Stimulated activated naive B cell treated with anti-CD40 and anti-IgM and Interleukin-4, amounts not matched to agents 10 μg/mL and 1 μg/mL and 100 μg/mL, for 72 hours (primary cell): Measurements from ENCODE around the gene DGKB.

Experiments
- ATAC-seq, 2 donors: fragments of 150-1000 bp; cut with Tn5 transposase; replicated peaks; 2 replicates each; pipeline ENCODE4 v1.10.0; 2021; ENCODE audit warnings: moderate library complexity in 1 of 2
- DNase-seq: peaks from one replicate; pipeline ENCODE4 v3.0.0; 2021
- H3K27ac Mint-ChIP-seq: one replicate; pipeline ENCODE4 v1.8.0; 2022; ENCODE audit warnings: mild to moderate bottlenecking, mixed read lengths
- H3K27me3 Mint-ChIP-seq, 2 donors: one replicate each; pipeline ENCODE4 v1.8.0; 2022; ENCODE audit warnings: mixed read lengths in 2 of 2
- H3K36me3 Mint-ChIP-seq, 2 donors: one replicate each; pipeline ENCODE4 v1.8.0; 2022; ENCODE audit warnings: mixed read lengths in 2 of 2, mild to moderate bottlenecking in 1 of 2
- H3K4me1 Mint-ChIP-seq, 2 donors: one replicate each; pipeline ENCODE4 v1.8.0; 2022; ENCODE audit warnings: mixed read lengths in 2 of 2, mild to moderate bottlenecking in 1 of 2
- H3K4me3 Mint-ChIP-seq, 2 donors: one replicate each; pipeline ENCODE4 v1.8.0; 2022; ENCODE audit warnings: mild to moderate bottlenecking in 2 of 2, mixed read lengths in 2 of 2, moderate library complexity in 1 of 2
- H3K9me3 Mint-ChIP-seq, 2 donors: one replicate each; pipeline ENCODE4 v1.8.0; 2022; ENCODE audit warnings: mixed read lengths in 2 of 2, mild to moderate bottlenecking in 1 of 2

Gene DGKB

GRCh38 chr7:14747701-14748100 is 154.8 kb downstream of the DGKB start:
- DNase-seq (no peak), ATAC-seq (no peak)
- no peak overlapping the region for H3K4me3 Mint-ChIP-seq
- H3K27ac Mint-ChIP-seq = no peak overlapping the region
- H3K4me1 Mint-ChIP-seq = no peaks in the 10 kb centered on the region
- H3K27me3 Mint-ChIP-seq = no peaks in the 10 kb centered on the region
- no peaks in the 10 kb centered on the region for H3K36me3 Mint-ChIP-seq
- peaks cover 3 to 4% of the 10 kb centered on the region in 2 donors for H3K9me3 Mint-ChIP-seq

GRCh38 chr7:14745076-14745475 is 157.5 kb downstream of the DGKB start:
- Mint-ChIP-seq H3K9me3 (peaks cover 4 to 7% of the 10 kb centered on the region in 2 donors), H3K4me1 (no peaks in the 10 kb centered on the region), H3K27ac (no peak overlapping the region), H3K27me3 (no peaks in the 10 kb centered on the region), H3K36me3 (no peaks in the 10 kb centered on the region), H3K4me3 (no peak overlapping the region)
- ATAC-seq = no peak
- no peak for DNase-seq

- ATAC-seq (no peak), DNase-seq (no peak)
- no peaks in the 10 kb centered on the region for H3K4me1 Mint-ChIP-seq
- H3K27me3 Mint-ChIP-seq = no peaks in the 10 kb centered on the region
- H3K9me3 Mint-ChIP-seq = peaks cover 4 to 16% of the 10 kb centered on the region in 2 donors
- no peaks in the 10 kb centered on the region for H3K36me3 Mint-ChIP-seq
- no peak overlapping the region for H3K4me3 Mint-ChIP-seq
- H3K27ac Mint-ChIP-seq = no peak overlapping the region
These were observed 161.9 kb downstream of the DGKB start for GRCh38 chr7:14740606-14741005.

- DNase-seq (no peak), ATAC-seq (no peak)
- no peak overlapping the region for H3K4me3 Mint-ChIP-seq
- H3K9me3 Mint-ChIP-seq = peaks cover 4 to 13% of the 10 kb centered on the region in 2 donors
- no peak overlapping the region for H3K27ac Mint-ChIP-seq
- H3K36me3 Mint-ChIP-seq = no peaks in the 10 kb centered on the region
- H3K27me3 Mint-ChIP-seq = no peaks in the 10 kb centered on the region
- no peaks in the 10 kb centered on the region for H3K4me1 Mint-ChIP-seq
These were observed 162.7 kb downstream of the DGKB start for GRCh38 chr7:14739841-14740185.

GRCh38 chr7:14739168-14739840 is 163.2 kb downstream of the DGKB start:
- H3K27me3 Mint-ChIP-seq = no peaks in the 10 kb centered on the region
- peaks cover 4 to 13% of the 10 kb centered on the region in 2 donors for H3K9me3 Mint-ChIP-seq
- DNase-seq (no peak), ATAC-seq (no peak)
- H3K4me3 Mint-ChIP-seq = no peak overlapping the region
- H3K36me3 Mint-ChIP-seq = no peaks in the 10 kb centered on the region
- no peak overlapping the region for H3K27ac Mint-ChIP-seq
- no peaks in the 10 kb centered on the region for H3K4me1 Mint-ChIP-seq

- Mint-ChIP-seq H3K36me3 (no peaks in the 10 kb centered on the region), H3K27ac (no peak overlapping the region), H3K27me3 (no peaks in the 10 kb centered on the region), H3K4me1 (no peaks in the 10 kb centered on the region), H3K9me3 (peaks cover 4 to 13% of the 10 kb centered on the region in 2 donors), H3K4me3 (no peak overlapping the region)
- DNase-seq (no peak), ATAC-seq (no peak)
These were observed 164.5 kb downstream of the DGKB start for GRCh38 chr7:14738086-14738485.

- no peak overlapping the region for H3K4me3 Mint-ChIP-seq
These were observed 167.7 kb downstream of the DGKB start for GRCh38 chr7:14734839-14735321.

GRCh38 chr7:14720785-14721184 is 181.8 kb downstream of the DGKB start:
- H3K4me1 Mint-ChIP-seq = no peaks in the 10 kb centered on the region
- no peaks in the 10 kb centered on the region for H3K36me3 Mint-ChIP-seq
- no peak for DNase-seq
- no peaks in the 10 kb centered on the region for H3K27me3 Mint-ChIP-seq
- ATAC-seq = no peak
- H3K27ac Mint-ChIP-seq = no peak overlapping the region
- peaks cover 0 to 2% of the 10 kb centered on the region in 2 donors for H3K9me3 Mint-ChIP-seq
- no peak overlapping the region for H3K4me3 Mint-ChIP-seq

More at GRCh38 chr7:14734839-14735321, 167.7 kb downstream of the DGKB start:
- Mint-ChIP-seq H3K4me1 (no peaks in the 10 kb centered on the region), H3K36me3 (no peaks in the 10 kb centered on the region), H3K27me3 (no peaks in the 10 kb centered on the region), H3K9me3 (peaks cover 3 to 8% of the 10 kb centered on the region in 2 donors), H3K27ac (no peak overlapping the region)
- ATAC-seq = no peak
- no peak for DNase-seq

GRCh38 chr7:14717816-14718215 is 184.7 kb downstream of the DGKB start:
- peaks cover 0 to 2% of the 10 kb centered on the region in 2 donors for H3K9me3 Mint-ChIP-seq
- DNase-seq = no peak
- no peaks in the 10 kb centered on the region for H3K4me1 Mint-ChIP-seq
- no peaks in the 10 kb centered on the region for H3K36me3 Mint-ChIP-seq
- no peaks in the 10 kb centered on the region for H3K27me3 Mint-ChIP-seq
- no peak overlapping the region for H3K27ac Mint-ChIP-seq
- H3K4me3 Mint-ChIP-seq = no peak overlapping the region
- no peak for ATAC-seq

GRCh38 chr7:14717169-14717568 is 185.4 kb downstream of the DGKB start:
- H3K4me1 Mint-ChIP-seq = no peaks in the 10 kb centered on the region
- H3K27ac Mint-ChIP-seq = no peak overlapping the region
- H3K4me3 Mint-ChIP-seq = no peak overlapping the region
- no peaks in the 10 kb centered on the region for H3K27me3 Mint-ChIP-seq
- ATAC-seq = no peak
- no peak for DNase-seq
- peaks cover 0 to 2% of the 10 kb centered on the region in 2 donors for H3K9me3 Mint-ChIP-seq
- no peaks in the 10 kb centered on the region for H3K36me3 Mint-ChIP-seq

GRCh38 chr7:14714161-14714728 is 188.3 kb downstream of the DGKB start:
- Mint-ChIP-seq H3K4me3 (no peak overlapping the region), H3K36me3 (no peaks in the 10 kb centered on the region), H3K27me3 (no peaks in the 10 kb centered on the region), H3K4me1 (no peaks in the 10 kb centered on the region), H3K9me3 (no peaks in the 10 kb centered on the region), H3K27ac (no peak overlapping the region)
- ATAC-seq = peak; percentile 45 to 73
- no peak for DNase-seq

GRCh38 chr7:14698239-14698638 is 204.3 kb downstream of the DGKB start:
- H3K27ac Mint-ChIP-seq = no peak overlapping the region
- no peak overlapping the region for H3K4me3 Mint-ChIP-seq

GRCh38 chr7:14697684-14698083 is 204.9 kb downstream of the DGKB start:
- Mint-ChIP-seq H3K27me3 (no peaks in the 10 kb centered on the region), H3K4me1 (no peaks in the 10 kb centered on the region), H3K27ac (no peak overlapping the region), H3K4me3 (no peak overlapping the region), H3K36me3 (no peaks in the 10 kb centered on the region), H3K9me3 (no peaks in the 10 kb centered on the region)
- DNase-seq = no peak
- ATAC-seq = no peak

More at GRCh38 chr7:14698239-14698638, 204.3 kb downstream of the DGKB start:
- ATAC-seq (no peak), DNase-seq (no peak)
- Mint-ChIP-seq H3K9me3 (no peaks in the 10 kb centered on the region), H3K4me1 (no peaks in the 10 kb centered on the region), H3K36me3 (no peaks in the 10 kb centered on the region), H3K27me3 (no peaks in the 10 kb centered on the region)

- no peaks in the 10 kb centered on the region for H3K4me1 Mint-ChIP-seq
- no peak overlapping the region for H3K27ac Mint-ChIP-seq
- H3K36me3 Mint-ChIP-seq = no peaks in the 10 kb centered on the region
- peak; percentile 4 for DNase-seq
- ATAC-seq = no peak
- H3K9me3 Mint-ChIP-seq = no peaks in the 10 kb centered on the region
- no peak overlapping the region for H3K4me3 Mint-ChIP-seq
- no peaks in the 10 kb centered on the region for H3K27me3 Mint-ChIP-seq
These were observed 210.9 kb downstream of the DGKB start for GRCh38 chr7:14691597-14692203.

GRCh38 chr7:14691034-14691433 is 211.5 kb downstream of the DGKB start:
- DNase-seq (no peak), ATAC-seq (no peak)
- no peaks in the 10 kb centered on the region for H3K4me1 Mint-ChIP-seq
- no peaks in the 10 kb centered on the region for H3K9me3 Mint-ChIP-seq
- H3K4me3 Mint-ChIP-seq = no peak overlapping the region
- H3K27ac Mint-ChIP-seq = no peak overlapping the region
- no peaks in the 10 kb centered on the region for H3K36me3 Mint-ChIP-seq
- no peaks in the 10 kb centered on the region for H3K27me3 Mint-ChIP-seq
